G401 (cell line): ENCODE measurements around the gene MRPL55. TPM values are rescaled to one million over a fixed set of nuclear protein-coding genes. Genes with fewer than 3 reads are reported as not detected.

Experiments
- DNase-seq: peaks from one replicate; pipeline ENCODE4 v3.0.0-alpha.2; 2015; ENCODE audit warnings: low spot score
- in situ Hi-C: cut with HindIII; loops from 2 replicates; pipeline ENCODE4 v1.10.0; 2016; ENCODE audit warnings: low sequenced_read_pairs, mixed read lengths
- total RNA-seq: library from RNA; depleted of rRNA; stranded (reverse); fragments of >200 nt; shearing (Covaris generic); gene quantifications from 2 replicates; pipeline ENCODE4 v1.2.3, GENCODE V29; 2014; rRNA removed

Gene MRPL55
- 93.7 and 103 TPM in 2 replicates for total RNA-seq

DNA sequence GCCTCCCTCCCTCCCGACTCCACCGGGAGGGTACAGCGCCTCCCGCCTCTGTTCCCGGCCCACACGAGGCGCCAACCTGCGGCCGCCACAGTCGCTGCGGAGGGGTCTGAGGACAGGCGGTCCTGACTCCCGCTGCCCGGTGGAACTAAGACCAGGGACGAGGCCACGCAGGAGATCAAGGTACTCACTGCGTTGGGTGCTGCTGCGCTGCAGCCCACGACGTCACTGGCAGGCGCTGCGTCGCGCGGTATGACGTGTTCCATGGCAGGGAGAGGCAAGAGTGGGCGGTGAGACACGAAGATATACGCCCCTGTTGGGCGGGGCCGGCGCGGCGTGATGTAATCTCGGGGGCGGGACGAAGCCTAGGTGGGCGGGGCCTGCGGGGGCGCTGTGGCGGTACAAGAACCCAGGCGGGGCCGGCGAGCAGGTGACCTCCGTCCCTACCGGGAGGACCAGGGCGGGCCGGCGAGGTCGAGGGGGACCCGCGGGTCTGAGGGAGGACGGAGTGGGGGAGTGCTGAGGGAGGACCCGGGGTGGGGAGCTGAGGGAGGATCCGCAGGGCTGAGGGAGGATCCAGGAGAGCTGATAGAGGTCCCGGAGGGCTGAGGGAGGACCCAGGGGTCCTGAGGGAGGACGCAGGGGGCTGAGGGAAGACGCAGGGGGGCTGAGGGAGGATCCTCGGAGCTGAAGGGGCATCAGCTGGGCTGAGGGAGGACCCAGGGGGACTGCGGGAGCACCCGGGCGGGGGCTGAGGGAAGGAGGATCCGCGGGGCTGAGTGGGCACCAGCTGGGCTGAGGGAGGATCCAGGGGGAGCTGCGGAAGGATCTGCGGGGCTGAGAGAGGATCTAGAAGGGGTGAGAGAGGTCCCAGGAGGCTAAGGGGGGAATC is at the start of gene MRPL55:
Gene MRPL55 (minus strand): TSS at position 227 of the 889 bp plus-strand sequence. CDS start 1,039 bp downstream, outside the sequence.
- DNase-seq: peak; percentile 99
- in situ Hi-C loops: loop anchor here (5.0 to 10.0 kb wide), 2 partner anchors 58 to 135 kb away; partner anchors contain the start of gene IBA57

GRCh38 chr1:228158151-228159007 is 49.3 kb upstream of the MRPL55 start:
- in situ Hi-C loops: no loop called here
- DNase-seq: no peak

DNA sequence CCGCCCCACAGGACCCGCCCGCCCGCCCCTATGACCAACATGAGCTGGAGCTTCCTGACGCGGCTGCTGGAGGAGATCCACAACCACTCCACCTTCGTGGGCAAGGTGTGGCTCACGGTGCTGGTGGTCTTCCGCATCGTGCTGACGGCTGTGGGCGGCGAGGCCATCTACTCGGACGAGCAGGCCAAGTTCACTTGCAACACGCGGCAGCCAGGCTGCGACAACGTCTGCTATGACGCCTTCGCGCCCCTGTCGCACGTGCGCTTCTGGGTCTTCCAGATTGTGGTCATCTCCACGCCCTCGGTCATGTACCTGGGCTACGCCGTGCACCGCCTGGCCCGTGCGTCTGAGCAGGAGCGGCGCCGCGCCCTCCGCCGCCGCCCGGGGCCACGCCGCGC is 48.6 kb upstream of the MRPL55 start:
- in situ Hi-C loops: no loop called here
- no peak for DNase-seq

DNA sequence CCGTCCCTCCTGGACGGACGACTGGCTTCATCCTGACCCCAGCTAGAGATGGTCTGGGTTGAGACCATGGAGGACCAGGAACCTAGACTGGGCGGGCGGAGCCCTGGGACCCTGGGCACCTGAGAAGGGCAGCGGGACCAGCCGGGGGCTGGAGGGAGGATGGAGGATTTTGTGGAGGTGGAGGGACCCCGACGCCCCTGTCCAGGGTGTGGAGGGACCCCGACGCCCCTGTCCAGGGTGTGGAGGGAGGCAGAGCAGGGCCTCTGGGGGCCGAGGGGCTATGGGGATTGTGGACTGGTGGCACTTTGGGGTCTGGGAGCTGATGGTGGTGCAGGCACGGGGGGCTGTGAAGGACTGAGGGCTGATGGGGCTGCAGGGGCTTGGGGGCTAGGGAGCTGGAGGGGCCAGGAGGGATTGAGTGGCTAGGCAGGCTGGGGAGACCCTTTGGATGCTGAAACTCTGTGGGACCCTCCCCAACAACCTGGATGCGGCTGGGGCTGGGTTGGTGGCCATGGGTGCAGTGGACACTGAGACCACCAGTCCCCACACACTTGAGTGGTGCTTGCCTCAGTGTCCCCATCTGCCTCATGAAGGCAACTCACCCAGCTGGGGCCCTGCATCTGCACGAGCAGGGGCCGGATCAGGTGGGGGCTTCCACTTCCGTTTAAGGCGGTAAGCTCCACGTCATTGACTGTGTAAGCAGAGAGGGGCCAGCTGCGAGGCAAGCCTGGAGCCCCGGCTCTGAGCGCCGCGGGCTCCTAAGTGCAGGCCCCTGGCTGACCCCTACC is 48.0 kb upstream of the MRPL55 start:
- no peak for DNase-seq
- in situ Hi-C loops: no loop called here

GRCh38 chr1:228156515-228156881 is 47.4 kb upstream of the MRPL55 start:
- no peak for DNase-seq
- in situ Hi-C loops: no loop called here

DNA sequence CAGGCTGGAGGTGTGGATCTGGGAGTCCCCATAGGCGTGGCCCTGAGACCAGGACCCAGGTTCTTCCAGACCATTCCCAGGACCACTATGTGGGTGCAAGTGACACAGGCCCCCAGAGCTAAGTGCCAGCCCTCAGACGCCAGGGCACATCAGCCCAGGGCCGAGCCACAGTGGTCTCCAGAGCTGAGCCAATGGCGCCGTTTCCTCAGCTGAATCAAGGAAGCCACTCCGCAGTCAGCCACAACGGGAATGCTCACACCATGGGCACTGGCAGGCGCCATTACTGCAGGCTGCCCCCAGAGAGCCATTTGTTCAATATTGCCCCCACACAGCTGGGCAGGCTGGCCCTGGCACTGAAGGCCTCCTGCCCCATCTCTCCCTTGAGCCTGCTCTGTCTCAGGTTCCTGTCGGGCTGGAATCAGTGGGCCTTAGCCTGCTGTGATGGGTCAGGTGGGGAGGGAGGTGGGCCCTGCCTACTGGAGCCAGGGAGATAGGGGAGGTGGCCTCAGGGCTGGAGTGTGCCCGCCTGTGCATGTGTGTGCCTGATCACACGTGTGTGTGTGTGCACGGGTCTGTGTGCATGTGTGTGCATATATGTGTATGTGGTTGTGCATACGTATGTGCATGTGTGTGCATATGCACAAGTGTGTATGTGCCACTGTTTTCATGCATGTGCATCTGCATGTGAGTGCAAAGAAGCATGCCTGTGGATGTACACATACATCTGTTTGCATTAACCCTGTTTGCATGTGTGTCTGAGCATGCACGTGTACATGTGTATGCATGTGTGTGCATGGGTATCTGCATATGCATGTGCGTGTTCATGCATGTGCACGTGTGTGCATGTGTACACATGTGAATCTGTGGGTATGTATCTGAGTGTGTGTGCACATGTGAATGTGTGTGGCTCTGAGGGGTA is 46.8 kb upstream of the MRPL55 start:
- no peak for DNase-seq
- in situ Hi-C loops: no loop called here

DNA sequence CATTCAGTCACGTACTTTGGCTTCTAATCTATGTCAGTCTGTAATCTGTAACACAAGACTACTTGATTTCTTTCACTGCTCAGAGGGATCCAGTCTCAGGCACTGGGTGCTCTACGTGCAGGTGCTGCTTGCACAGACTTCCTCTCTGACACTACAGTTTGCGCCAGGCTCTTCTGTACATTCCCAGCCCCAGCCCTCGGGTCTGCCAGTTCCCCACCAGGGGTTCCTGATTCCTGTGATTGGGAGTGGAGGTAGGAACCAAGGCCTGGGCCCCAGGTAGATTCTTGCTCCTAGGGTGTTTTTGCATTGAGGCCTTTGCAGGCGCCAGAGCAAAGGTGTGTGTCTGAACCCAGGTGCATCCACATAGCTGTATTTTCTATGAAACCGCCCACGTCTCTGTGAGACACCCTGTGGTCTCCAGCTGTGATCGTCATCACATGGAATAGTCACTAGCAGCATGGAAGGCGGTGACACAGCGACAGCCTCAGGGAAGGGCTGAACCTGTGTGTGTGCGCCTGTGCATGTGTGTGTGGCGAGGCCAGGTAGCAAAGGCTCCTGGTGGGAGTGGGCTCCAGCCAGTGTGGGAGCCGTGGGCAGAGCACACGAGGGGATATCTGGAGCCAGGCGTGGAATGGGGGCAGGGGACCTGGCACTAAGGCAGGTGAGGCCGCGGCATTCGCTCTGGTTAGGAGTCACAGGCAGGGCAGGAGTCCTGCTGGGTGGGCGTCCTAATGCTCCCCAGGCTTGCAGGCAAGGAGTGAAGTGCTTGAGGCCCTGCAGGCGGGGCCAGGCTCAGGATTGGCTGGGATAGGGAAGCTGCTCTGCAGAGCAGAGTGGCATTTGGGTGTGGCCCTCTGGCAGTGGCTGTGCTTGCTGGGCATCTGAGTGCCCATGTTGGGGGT is 45.8 kb upstream of the MRPL55 start:
- in situ Hi-C loops: no loop called here
- no peak for DNase-seq

DNA sequence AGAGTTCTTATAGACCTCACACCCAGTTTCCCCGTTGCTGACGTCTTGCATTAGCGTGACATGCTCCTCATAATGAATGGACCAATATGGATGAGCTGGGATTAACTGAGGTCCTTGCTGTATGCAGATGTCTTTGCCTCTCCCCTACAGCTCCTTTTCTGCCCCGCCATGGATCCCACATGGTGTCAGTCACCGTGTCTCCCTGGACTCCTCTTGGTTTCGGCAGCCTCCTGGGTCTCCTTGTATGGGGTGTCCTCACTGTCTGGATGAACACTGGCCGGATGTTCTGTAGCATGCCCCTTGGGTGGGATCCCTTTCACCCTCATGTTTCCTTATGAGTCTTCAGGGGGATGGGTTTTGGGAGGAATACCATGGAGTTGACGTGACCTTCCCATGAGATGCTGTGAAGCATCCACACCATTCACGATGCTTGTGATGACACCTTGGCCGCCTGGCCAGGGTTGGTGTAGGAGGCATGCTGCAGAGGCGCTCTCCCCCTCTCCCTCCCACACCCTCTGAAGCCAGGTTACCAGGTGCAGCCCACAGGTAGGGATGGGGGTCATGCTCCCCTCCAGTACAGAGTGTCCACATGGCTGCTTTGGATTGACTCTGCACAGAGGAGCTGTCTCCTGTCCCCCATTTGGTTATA is 45.0 kb upstream of the MRPL55 start:
- DNase-seq: no peak
- in situ Hi-C loops: no loop called here

- no peak for DNase-seq
Observed at GRCh38 chr1:228152918-228153258, 43.8 kb upstream of the MRPL55 start.

DNA sequence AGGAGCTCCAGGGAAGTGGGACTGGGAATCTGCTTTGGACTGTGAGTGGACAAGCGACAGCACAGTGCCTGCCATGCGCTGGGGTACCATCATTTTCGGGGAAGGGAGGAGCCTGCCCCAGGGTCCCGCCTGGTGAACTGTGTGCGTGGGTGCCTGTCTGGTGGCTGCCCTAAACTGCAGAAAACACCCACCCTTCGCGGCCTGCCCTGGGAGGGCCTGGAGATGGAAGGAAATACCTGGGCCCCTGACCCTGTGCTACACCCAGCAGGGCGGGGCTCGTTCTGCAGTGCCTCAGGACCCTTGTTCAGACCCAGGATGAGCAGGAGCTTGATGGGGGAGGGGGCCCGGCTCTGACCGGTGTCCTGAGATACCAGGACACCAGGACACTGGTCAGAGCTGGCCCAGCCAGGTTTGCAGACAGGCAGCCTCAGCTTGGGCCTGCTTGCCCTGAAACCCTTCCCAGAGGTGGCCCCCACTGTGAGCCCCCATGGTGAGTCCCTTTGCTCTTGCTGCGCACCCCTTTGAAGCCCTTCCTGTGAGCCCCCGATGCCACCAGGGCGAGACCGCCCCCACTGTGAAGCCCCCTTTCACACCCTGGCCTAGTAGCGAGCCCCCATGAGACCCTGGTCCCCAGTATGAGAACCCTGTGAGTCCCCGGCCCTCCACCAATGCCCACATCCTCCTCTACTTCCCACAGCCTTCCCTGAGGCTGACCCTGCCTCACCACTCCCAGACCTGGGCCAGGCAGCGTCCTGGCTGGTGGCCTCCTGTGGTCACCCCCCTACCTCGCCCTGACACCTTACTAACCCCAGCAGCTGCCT is 43.2 kb upstream of the MRPL55 start:
- no peak for DNase-seq
- in situ Hi-C loops: no loop called here

More at GRCh38 chr1:228152918-228153258, 43.8 kb upstream of the MRPL55 start:
- in situ Hi-C loops: no loop called here

GRCh38 chr1:228151180-228151925 is 42.3 kb upstream of the MRPL55 start:
- in situ Hi-C loops: no loop called here
- no peak for DNase-seq

GRCh38 chr1:228150461-228151179 is 41.5 kb upstream of the MRPL55 start:
- no peak for DNase-seq
- in situ Hi-C loops: no loop called here

- in situ Hi-C loops: no loop called here
- DNase-seq: no peak
Observed at GRCh38 chr1:228150120-228150460, 41.0 kb upstream of the MRPL55 start.

GRCh38 chr1:228149406-228150119 is 40.5 kb upstream of the MRPL55 start, which contains the start of gene GJC2:
TSS of gene GJC2 (plus strand) at chr1:228149930. CDS start at chr1:228157759, 7,829 bp downstream.
- in situ Hi-C loops: no loop called here
- DNase-seq: no peak
